Esophagus (tissue), 2 donors: ENCODE results near the gene GPR183. TPM values are rescaled to one million over a fixed set of nuclear protein-coding genes. Genes with fewer than 3 reads are reported as not detected.
A peak's percentile ranks its signal among the peaks of the same experiment; 100 is the strongest.

Experiments
- H3K27ac ChIP-seq, 2 donors: one replicate each; pipeline ENCODE4 v1.5.1; 2013; ENCODE audit warnings: low read depth in 2 of 2, mild to moderate bottlenecking in 2 of 2, inconsistent platforms in 1 of 2, low read length in 1 of 2, moderate library complexity in 1 of 2
- H3K27me3 ChIP-seq, 2 donors: one replicate each; pipeline ENCODE4 v1.6.1; 2013; ENCODE audit warnings: low read length in 2 of 2, control low read depth in 1 of 2, mild to moderate bottlenecking in 1 of 2; ENCODE audit not compliant: insufficient read depth in 2 of 2, control insufficient read depth in 1 of 2
- H3K36me3 ChIP-seq, 2 donors: one replicate each; pipeline ENCODE4 v1.6.1; 2013; ENCODE audit warnings: low read length in 1 of 2; ENCODE audit not compliant: control insufficient read depth in 2 of 2, insufficient read depth in 2 of 2
- H3K4me1 ChIP-seq, 2 donors: one replicate each; pipeline ENCODE4 v1.6.1; 2013; ENCODE audit warnings: low read length in 1 of 2; ENCODE audit not compliant: control insufficient read depth in 2 of 2, insufficient read depth in 2 of 2
- H3K4me3 ChIP-seq, 2 donors: one replicate each; pipeline ENCODE4 v1.5.1; 2013; ENCODE audit warnings: low read length in 2 of 2, mild to moderate bottlenecking in 2 of 2, low read depth in 1 of 2, moderate library complexity in 1 of 2
- H3K9me3 ChIP-seq, 2 donors: one replicate each; pipeline ENCODE4 v1.6.1; 2013; ENCODE audit warnings: mild to moderate bottlenecking in 2 of 2, low read depth in 1 of 2, low read length in 1 of 2, moderate library complexity in 1 of 2; ENCODE audit not compliant: control insufficient read depth in 2 of 2, insufficient read depth in 1 of 2
- WGBS, 2 donors: extraction: QIAGEN DNeasy Blood & Tissue Kit; methylation state at CpG; one replicate each; pipeline ENCODE4 v1.1.7; 2013; 5-methylcytosine and 5-hydroxymethylcytosine counted together
- polyA plus RNA-seq, 2 donors: library from polyadenylated mRNA; stranded (reverse); fragments of 200-250 nt; gene quantifications; one replicate each; pipeline ENCODE4 v1.2.3, GENCODE V29; 2013
- donor health status: healthy with polysubstance abuse.
- donor health status: Bipolar disorder and iron deficiency.

GPR183 gene, protein sequence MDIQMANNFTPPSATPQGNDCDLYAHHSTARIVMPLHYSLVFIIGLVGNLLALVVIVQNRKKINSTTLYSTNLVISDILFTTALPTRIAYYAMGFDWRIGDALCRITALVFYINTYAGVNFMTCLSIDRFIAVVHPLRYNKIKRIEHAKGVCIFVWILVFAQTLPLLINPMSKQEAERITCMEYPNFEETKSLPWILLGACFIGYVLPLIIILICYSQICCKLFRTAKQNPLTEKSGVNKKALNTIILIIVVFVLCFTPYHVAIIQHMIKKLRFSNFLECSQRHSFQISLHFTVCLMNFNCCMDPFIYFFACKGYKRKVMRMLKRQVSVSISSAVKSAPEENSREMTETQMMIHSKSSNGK
- polyA plus RNA-seq = 1 to 10 TPM; 1.5 to 2.2 TPM

DNA sequence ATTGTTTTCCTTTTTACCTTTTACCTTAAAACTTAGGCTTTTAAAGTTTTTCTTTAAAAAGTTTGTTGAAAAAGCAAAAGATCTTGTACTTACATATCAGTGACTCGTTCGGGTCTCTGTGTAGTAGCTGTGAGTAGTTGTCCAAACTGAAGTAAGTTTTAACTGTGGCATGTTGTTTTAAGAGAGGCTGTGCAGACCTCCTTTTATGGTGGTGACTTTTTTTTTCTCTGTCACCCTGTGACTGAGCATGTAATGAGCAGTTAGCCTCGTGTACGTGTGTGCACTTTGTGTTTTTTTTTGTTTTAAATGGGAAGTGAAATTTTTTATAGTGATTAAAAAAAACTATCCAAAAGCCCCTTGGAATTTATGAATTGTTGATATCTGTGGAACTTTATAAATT is at the start of gene GPR183:
GPR183 (minus strand) TSS at position 153 of the 400 bp plus-strand sequence. CDS start 11,254 bp downstream, outside the sequence.
- H3K27me3 ChIP-seq = no peaks in the 10 kb centered on the region
- peak within 1 kb of the TSS; percentile 74 to 80 for H3K27ac ChIP-seq
- peaks cover 5 to 6% of the 10 kb centered on the region in 2 donors for H3K36me3 ChIP-seq
- H3K9me3 ChIP-seq = peaks cover 0 to 4% of the 10 kb centered on the region in 2 donors
- peaks cover 3 to 5% of the 10 kb centered on the region in 2 donors for H3K4me1 ChIP-seq
- 45 to 55% methylated on average over 4 of the region's 4 CpGs for WGBS, 2 donors
- H3K4me3 ChIP-seq = peak within 1 kb of the TSS in 1 of 2 donors; percentile 17

DNA sequence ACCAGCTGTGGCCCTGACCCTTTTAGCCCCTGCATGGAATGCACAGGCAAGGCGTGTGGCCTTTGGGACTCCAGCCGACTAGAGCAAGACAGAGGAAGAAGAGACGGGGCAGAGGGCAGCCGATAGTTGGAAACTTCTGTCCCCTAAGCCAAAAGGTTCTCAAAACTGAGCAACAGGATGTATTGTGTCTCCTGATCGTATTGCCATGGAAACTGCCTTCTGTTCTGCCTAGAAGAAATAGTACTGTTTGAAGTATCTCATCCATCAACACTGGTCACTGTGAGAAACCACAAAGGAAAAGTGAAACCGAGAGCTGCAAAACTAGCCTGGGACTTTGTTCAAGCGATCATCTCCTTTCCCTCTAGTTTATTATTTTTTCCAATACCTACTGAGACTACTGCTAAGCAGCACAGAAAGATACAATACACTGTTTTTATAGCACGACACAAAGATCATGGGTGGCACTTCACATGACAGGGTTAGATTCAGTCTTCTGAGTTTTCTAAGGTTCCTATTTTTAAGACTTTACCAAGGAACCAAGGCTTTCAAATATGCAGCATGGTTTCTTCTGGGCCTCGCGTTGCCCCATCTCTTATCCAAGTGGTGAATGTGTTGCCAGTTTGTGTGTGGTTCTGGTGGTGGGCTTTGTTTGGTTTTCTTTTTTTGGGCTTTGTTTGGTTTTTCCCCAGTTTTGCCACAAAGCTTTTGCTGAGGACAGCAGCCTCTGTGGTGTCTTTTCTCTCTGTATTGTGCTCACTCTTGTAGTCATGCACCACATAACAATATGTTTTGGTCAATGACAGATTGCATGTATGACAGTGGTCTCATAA is 49.3 kb upstream of the GPR183 start:
- WGBS, 2 donors = 51 to 55% methylated on average over 10 of the region's 10 CpGs
- Histone ChIP-seq H3K36me3 (peaks cover 2 to 24% of the 10 kb centered on the region in 2 donors), H3K4me3 (no peak overlapping the region)

DNA sequence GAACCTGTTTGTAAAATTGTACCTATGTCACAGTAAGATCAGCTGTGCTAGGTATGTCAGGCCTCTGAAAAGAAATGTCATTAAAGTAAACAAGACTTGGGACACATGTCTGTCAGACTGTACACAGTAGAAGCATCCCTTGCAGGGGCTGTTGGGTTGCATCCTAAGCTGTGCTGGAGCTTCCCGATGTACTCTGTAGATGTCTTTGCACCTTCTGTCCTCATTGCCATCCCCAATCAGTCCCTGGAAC is 48.7 kb upstream of the GPR183 start:
- WGBS, 2 donors = 38 to 40% methylated on average over 1 of the region's 1 CpG
- Histone ChIP-seq H3K27me3 (no peaks in the 10 kb centered on the region), H3K9me3 (no peaks in the 10 kb centered on the region), H3K4me1 (peaks cover 5 to 17% of the 10 kb centered on the region in 2 donors), H3K27ac (peak overlapping the region; percentile 64 to 82), H3K4me3 (no peak overlapping the region), H3K36me3 (peaks cover 2 to 24% of the 10 kb centered on the region in 2 donors)

More for the DNA sequence above, 49.3 kb upstream of the GPR183 start:
- H3K27ac ChIP-seq = peak overlapping the region; percentile 64 to 82
- peaks cover 5 to 17% of the 10 kb centered on the region in 2 donors for H3K4me1 ChIP-seq
- H3K9me3 ChIP-seq = no peaks in the 10 kb centered on the region
- no peaks in the 10 kb centered on the region for H3K27me3 ChIP-seq

DNA sequence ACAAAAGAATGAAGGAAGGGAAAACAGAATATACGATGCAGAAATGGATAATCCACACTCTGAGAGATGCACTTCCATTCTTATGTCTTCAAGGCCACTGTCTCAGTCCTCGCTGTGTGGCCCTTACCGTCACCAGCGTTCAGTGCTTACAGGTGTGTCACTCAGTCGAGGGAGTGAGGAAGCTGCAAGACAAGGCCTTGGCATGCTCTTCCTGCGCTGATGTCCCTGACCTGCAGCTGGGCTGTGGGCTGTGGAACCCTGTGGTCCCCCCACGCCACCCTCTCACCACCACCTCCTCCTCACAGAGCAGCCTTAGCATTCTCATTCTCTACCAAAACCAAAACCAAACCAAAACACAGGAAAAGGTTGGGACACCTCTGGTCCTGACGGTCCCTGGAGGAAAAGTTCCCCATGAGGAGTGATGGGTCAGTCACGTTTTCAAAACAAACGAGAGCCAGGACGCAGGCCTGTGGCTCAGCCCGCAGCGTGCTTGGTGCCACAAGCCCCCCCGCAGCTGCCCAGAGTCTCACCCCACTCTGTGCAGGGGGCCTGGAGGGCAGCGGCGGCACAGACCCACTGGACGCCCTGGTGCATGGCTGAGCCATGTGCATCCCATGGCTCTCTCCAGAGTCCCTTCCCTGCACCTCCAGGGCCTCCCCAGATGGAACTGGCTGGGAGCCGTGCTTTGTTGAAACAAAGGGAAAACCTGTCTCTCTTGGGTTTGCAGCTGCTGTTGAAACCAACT is 48.2 kb upstream of the GPR183 start:
- Histone ChIP-seq H3K4me1 (peaks cover 5 to 17% of the 10 kb centered on the region in 2 donors), H3K4me3 (no peak overlapping the region), H3K27me3 (no peaks in the 10 kb centered on the region), H3K9me3 (no peaks in the 10 kb centered on the region), H3K27ac (peak overlapping the region; percentile 34 to 49), H3K36me3 (peaks cover 2 to 24% of the 10 kb centered on the region in 2 donors)
- WGBS, 2 donors = 84 to 86% methylated on average over 18 of the region's 18 CpGs

DNA sequence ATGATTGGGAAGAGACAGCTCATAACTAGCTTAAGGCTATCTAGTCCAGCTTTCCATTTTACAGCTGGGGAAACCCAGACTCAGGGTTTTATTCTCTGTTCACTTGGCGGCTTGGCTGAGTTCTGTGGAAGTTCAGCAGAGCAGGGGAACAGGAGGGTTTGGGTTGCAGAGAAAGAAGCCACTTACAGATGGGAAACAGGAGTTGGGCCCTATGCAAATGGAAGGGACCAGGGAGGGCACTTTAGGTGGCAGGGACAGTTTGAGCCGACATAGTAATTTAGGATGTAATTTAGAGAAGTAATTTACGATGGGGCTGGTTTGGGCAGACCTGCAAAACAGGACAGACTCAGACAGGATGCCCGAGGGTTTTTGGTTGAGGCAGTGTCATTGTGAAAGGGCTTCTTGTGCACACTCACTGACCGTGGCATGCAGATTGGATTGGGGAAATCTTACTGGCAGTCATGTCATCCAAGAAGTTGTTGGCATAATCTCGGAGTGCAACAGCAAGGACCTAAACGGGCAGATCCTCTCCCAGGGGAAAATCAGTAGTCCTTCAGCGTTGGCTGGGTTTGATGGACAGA is 47.3 kb upstream of the GPR183 start:
- peak overlapping the region; percentile 54 to 85 for H3K27ac ChIP-seq
- H3K4me3 ChIP-seq = no peak overlapping the region

DNA sequence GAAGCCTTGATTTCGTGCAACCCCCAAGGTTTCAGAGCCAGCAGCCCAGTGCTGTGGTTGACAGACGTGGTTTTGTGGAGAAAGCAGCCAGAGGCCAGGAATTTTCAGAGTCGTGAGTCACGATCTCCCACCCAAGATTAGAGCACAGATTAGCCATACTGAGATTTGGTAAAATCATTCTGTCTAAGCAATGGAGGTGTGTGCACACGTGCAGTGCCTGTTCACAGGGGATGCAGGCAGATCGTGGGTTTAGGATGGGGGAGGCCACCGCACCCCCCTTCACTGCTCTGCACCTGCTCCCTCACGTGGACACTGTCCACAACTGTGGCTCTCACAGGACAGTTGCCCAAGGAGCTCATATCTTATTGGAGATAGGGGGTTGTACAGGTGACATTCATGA is 46.6 kb upstream of the GPR183 start:
- H3K4me3 ChIP-seq = no peak overlapping the region
- H3K27me3 ChIP-seq = no peaks in the 10 kb centered on the region
- H3K27ac ChIP-seq = peak overlapping the region in 1 of 2 donors; percentile 38
- H3K4me1 ChIP-seq = peaks cover 5 to 17% of the 10 kb centered on the region in 2 donors
- no peaks in the 10 kb centered on the region for H3K9me3 ChIP-seq
- peaks cover 2 to 22% of the 10 kb centered on the region in 2 donors for H3K36me3 ChIP-seq
- WGBS, 2 donors = 79 to 80% methylated on average over 8 of the region's 8 CpGs

More for the DNA sequence above, 47.3 kb upstream of the GPR183 start:
- no peaks in the 10 kb centered on the region for H3K27me3 ChIP-seq
- 40 to 58% methylated on average over 8 of the region's 8 CpGs for WGBS, 2 donors
- no peaks in the 10 kb centered on the region for H3K9me3 ChIP-seq
- peaks cover 2 to 21% of the 10 kb centered on the region in 2 donors for H3K36me3 ChIP-seq
- peaks cover 5 to 17% of the 10 kb centered on the region in 2 donors for H3K4me1 ChIP-seq

DNA sequence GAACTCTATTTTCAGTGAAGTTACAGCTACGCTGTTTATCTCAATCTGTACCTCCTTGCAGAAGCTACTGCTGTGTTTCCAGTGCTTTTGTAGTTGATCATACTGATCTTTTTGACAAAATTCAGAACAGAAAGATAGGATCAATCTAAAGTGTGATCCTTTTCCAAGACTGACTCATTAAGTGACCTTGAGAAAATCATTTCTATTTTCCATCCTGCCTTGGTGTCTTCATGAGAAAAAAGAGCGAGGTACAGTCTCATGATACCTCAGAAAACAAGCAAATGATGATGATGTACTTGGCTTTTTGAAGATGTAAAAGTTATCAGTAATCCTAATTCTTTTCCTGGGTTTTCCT is 46.0 kb upstream of the GPR183 start:
- H3K36me3 ChIP-seq = peaks cover 2 to 24% of the 10 kb centered on the region in 2 donors
- no peak overlapping the region for H3K27ac ChIP-seq
- no peaks in the 10 kb centered on the region for H3K27me3 ChIP-seq
- no peak overlapping the region for H3K4me3 ChIP-seq
- no peaks in the 10 kb centered on the region for H3K9me3 ChIP-seq
- WGBS, 2 donors = 75 to 94% methylated on average over 2 of the region's 2 CpGs
- H3K4me1 ChIP-seq = peaks cover 5 to 17% of the 10 kb centered on the region in 2 donors

DNA sequence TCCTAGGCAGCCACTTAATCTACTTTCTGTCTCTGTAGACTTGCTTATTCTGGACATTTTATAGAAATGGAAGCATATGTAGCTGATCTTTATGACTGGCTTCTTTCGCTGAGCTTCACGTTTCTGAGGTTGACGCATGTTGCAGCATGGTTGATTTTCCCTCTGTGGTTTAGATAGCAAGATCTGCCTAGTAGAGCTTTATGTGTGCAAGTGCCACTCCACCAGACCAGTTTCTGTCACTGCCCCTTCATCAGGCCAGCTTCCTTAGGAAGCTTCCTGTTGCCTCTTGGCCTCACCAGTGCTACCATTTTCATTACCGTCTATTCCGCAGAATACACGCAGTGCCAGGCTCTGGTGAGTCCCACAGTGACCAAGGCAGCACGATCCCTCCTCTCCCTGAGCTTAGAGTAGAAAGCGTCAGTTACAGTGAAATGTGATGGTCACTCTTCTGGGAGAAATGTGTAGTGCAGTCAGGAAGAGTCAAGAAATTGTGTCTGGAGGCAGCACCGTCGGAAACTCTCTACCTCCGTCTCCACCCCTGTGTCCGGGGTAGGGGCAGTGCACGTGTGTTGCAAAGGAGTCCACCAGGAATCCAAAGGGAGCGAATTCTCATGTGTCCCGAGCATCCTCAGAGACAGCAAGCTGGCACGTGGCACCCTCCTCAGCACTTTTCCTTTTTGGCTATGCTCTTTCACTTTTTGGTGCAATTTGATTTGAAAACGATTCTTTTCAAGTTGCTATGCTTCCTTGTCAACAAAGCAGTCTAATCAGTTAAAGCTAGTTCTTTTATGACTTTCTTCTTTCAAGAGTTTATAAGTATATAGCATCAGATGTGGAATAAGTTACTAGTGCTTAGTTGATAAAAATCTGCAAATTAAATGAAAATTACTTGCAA is 45.4 kb upstream of the GPR183 start:
- H3K4me1 ChIP-seq = peaks cover 5 to 17% of the 10 kb centered on the region in 2 donors
- no peaks in the 10 kb centered on the region for H3K9me3 ChIP-seq
- peaks cover 4 to 22% of the 10 kb centered on the region in 2 donors for H3K36me3 ChIP-seq
- H3K4me3 ChIP-seq = no peak overlapping the region
- peak overlapping the region in 1 of 2 donors; percentile 24 for H3K27ac ChIP-seq
- no peaks in the 10 kb centered on the region for H3K27me3 ChIP-seq
- 84 to 90% methylated on average over 17 of the region's 17 CpGs for WGBS, 2 donors
